ENCODE results near the gene IL16. TPM values are rescaled to one million over a fixed set of nuclear protein-coding genes. Genes with fewer than 3 reads are reported as not detected.

Gene IL16
- total and polyA plus RNA-seq, 2 donors (not counting 1 experiment from before 2014, with no cell fraction given) = 181 to 287 TPM

DNA sequence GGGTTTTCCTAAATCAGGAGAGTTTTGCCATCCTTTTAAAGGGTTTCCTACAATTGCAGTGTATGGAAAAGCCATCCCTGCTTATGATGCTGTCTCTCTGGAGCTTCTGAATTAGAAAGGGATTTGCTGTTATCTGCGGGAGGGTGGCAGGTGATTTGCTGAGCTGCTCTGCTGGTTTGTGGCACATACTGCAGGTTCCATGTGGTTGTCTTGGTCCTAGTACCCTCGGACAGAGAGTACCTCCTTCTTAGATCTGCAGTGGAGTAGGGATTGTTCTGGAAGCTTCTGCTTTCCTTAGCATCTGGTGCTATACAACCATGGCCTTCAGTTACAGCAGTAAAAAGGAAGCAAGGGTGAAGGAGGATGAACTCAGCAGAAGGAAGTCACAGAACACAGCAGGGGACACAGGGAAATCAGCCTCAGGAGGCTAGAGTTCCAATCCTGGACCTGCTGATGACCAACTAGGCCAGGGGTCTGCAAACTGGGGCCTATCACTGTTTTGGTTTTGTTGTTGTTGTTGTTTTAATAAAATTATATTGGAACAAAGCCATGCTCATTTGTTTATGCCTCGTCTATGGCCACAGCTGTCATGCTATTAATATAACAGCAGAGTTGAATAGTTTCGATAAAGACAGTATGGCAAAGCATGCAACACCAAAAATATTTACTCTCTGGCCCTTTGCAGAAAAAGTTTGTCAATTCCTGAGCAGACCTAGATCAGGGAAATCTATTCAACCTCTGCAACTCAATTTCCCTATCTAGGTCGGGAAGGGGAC is 87.8 kb downstream of the IL16 start:
- H3K36me3 ChIP-seq (replicated peaks in 1 of 2; ENCODE audit: control extremely low read depth in 1 of 2, control insufficient read depth in 1 of 2, extremely low read depth in 1 of 2, insufficient read depth in 2 of 2, low read length in 1 of 2) = no peaks in the 10 kb centered on the region
- Mint-ChIP-seq H3K27ac (peak overlapping the region; percentile 96), H3K4me1 (peaks cover 55% of the 10 kb centered on the region), H3K4me3 (peak overlapping the region; percentile 65), H3K9me3 (ENCODE audit: insufficient read depth) (no peaks in the 10 kb centered on the region), H3K27me3 (no peaks in the 10 kb centered on the region)
- peak overlapping the region; percentile 47 for H2AFZ ChIP-seq (ENCODE audit: insufficient read depth, low read depth, low read length, poor library complexity, severe bottlenecking)
- ChIA-PET CTCF (interaction anchor here (1.4 to 8.3 kb wide), 6 partner anchors 9 to 115 kb away, joined by 3 to 86 read pairs (median 28); no protein-coding TSS in a partner anchor), POLR2A (interaction anchor here (1.2 to 1.3 kb wide), 2 partner anchors 10 to 39 kb away, joined by 3 to 8 read pairs; partner anchors contain the start of gene STARD5)
- H3K9me3 ChIP-seq (ENCODE audit: control extremely low read depth in 1 of 3, control insufficient read depth in 2 of 3, insufficient read depth in 1 of 3, low read length in 2 of 3) = no peaks in the 10 kb centered on the region
- peak overlapping the region; percentile 92 to 98 for H3K27ac ChIP-seq (ENCODE audit: low read length in 2 of 2)
- no peaks in the 10 kb centered on the region for H3K27me3 ChIP-seq (replicated peaks in 1 of 4; ENCODE audit: control extremely low read depth in 1 of 4, control insufficient read depth in 3 of 4, insufficient read depth in 4 of 4, low read length in 3 of 4)
- TF ChIP-seq EZH2 (IDR thresholded peaks at IDR 0.05; ENCODE audit: borderline replicate concordance, insufficient read depth, low read depth, low read length, poor library complexity, severe bottlenecking) = no peak
- TF ChIP-seq, protein P1, sequence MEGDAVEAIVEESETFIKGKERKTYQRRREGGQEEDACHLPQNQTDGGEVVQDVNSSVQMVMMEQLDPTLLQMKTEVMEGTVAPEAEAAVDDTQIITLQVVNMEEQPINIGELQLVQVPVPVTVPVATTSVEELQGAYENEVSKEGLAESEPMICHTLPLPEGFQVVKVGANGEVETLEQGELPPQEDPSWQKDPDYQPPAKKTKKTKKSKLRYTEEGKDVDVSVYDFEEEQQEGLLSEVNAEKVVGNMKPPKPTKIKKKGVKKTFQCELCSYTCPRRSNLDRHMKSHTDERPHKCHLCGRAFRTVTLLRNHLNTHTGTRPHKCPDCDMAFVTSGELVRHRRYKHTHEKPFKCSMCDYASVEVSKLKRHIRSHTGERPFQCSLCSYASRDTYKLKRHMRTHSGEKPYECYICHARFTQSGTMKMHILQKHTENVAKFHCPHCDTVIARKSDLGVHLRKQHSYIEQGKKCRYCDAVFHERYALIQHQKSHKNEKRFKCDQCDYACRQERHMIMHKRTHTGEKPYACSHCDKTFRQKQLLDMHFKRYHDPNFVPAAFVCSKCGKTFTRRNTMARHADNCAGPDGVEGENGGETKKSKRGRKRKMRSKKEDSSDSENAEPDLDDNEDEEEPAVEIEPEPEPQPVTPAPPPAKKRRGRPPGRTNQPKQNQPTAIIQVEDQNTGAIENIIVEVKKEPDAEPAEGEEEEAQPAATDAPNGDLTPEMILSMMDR (IDR thresholded peaks at IDR 0.05) = no peak
- H3K79me2 ChIP-seq (ENCODE audit: control insufficient read depth, insufficient read depth, low read length) = peaks cover 52% of the 10 kb centered on the region
- H3K4me1 ChIP-seq (ENCODE audit: control insufficient read depth in 2 of 2, insufficient read depth in 2 of 2, low read length in 2 of 2) = peaks cover 54 to 61% of the 10 kb centered on the region in 2 donors
- intact Hi-C loops (cut with micrococcal nuclease) = loop anchor here (1.0 kb wide), 1 partner anchor 8 kb away; no protein-coding TSS in a partner anchor
- DNase-seq = no peak
- WGBS (ENCODE audit: insufficient coverage) = 59% methylated on average over 3 of the region's 5 CpGs
- H4K20me1 ChIP-seq (ENCODE audit: control insufficient read depth, insufficient read depth, low read length, poor library complexity, severe bottlenecking) = no peaks in the 10 kb centered on the region
- H3K4me2 ChIP-seq (replicated peaks; ENCODE audit: low read depth, low read length, poor library complexity, severe bottlenecking) = peak overlapping the region; percentile 72
- ATAC-seq (ENCODE audit: low read depth) = peak; percentile 8
- peak overlapping the region in 2 of 5 experiments; percentile 10 to 28 for H3K4me3 ChIP-seq (ENCODE audit: control extremely low read depth in 1 of 5, extremely low read depth in 1 of 5, insufficient read depth in 1 of 5, low read depth in 2 of 5, low read length in 4 of 5)
- peak overlapping the region; percentile 8 for H3K9ac ChIP-seq (ENCODE audit: low read length)

DNA sequence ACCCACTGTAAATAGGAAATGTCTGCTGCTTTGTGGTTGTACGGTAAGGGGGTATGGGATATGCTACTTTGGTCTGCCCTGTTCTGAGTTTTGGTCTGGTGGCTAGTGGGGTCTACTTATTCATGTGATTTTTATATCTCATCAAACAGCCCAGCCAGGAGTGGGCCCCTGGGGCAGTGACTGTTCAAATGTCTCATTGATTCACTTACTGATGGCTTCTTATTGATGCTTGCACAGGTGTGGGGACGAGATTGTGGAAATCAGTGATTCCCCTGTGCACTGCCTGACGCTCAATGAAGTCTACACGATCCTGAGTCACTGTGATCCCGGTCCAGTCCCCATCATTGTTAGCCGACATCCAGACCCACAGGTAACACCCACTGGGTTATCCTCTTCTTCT is 88.8 kb downstream of the IL16 start:
- H3K27me3 ChIP-seq (replicated peaks in 1 of 4; ENCODE audit: control extremely low read depth in 1 of 4, control insufficient read depth in 3 of 4, insufficient read depth in 4 of 4, low read length in 3 of 4) = no peaks in the 10 kb centered on the region
- intact Hi-C loops (cut with micrococcal nuclease) = no loop called here
- Mint-ChIP-seq H3K4me3 (peak overlapping the region; percentile 65), H3K27ac (peak overlapping the region; percentile 96), H3K9me3 (ENCODE audit: insufficient read depth) (no peaks in the 10 kb centered on the region), H3K4me1 (peaks cover 63% of the 10 kb centered on the region), H3K27me3 (no peaks in the 10 kb centered on the region)
- WGBS (ENCODE audit: insufficient coverage) = 73% methylated on average over 4 of the region's 6 CpGs
- H3K4me2 ChIP-seq (replicated peaks; ENCODE audit: low read depth, low read length, poor library complexity, severe bottlenecking) = peak overlapping the region; percentile 72
- H3K36me3 ChIP-seq (replicated peaks in 1 of 2; ENCODE audit: control extremely low read depth in 1 of 2, control insufficient read depth in 1 of 2, extremely low read depth in 1 of 2, insufficient read depth in 2 of 2, low read length in 1 of 2) = no peaks in the 10 kb centered on the region
- peak overlapping the region; percentile 92 to 98 for H3K27ac ChIP-seq (ENCODE audit: low read length in 2 of 2)
- peaks cover 56 to 69% of the 10 kb centered on the region in 2 donors for H3K4me1 ChIP-seq (ENCODE audit: control insufficient read depth in 2 of 2, insufficient read depth in 2 of 2, low read length in 2 of 2)
- ChIA-PET POLR2A (interaction anchor here (1.3 to 2.3 kb wide), 3 partner anchors 9 to 26 kb away, joined by 6 to 8 read pairs (median 8); no protein-coding TSS in a partner anchor), CTCF (interaction anchor here (0.9 to 3.1 kb wide), 5 partner anchors 10 to 39 kb away, joined by 3 to 40 read pairs (median 4); partner anchors contain the start of gene STARD5)
- H4K20me1 ChIP-seq (ENCODE audit: control insufficient read depth, insufficient read depth, low read length, poor library complexity, severe bottlenecking) = no peaks in the 10 kb centered on the region
- TF ChIP-seq, protein P1 (IDR thresholded peaks at IDR 0.05) = no peak
- no peak for TF ChIP-seq EZH2 (IDR thresholded peaks at IDR 0.05; ENCODE audit: borderline replicate concordance, insufficient read depth, low read depth, low read length, poor library complexity, severe bottlenecking)
- no peak for DNase-seq
- H3K9ac ChIP-seq (ENCODE audit: low read length) = peak overlapping the region; percentile 42
- no peaks in the 10 kb centered on the region for H3K9me3 ChIP-seq (ENCODE audit: control extremely low read depth in 1 of 3, control insufficient read depth in 2 of 3, insufficient read depth in 1 of 3, low read length in 2 of 3)
- H2AFZ ChIP-seq (ENCODE audit: insufficient read depth, low read depth, low read length, poor library complexity, severe bottlenecking) = peak overlapping the region; percentile 1
- ATAC-seq (ENCODE audit: low read depth) = no peak
- peaks cover 62% of the 10 kb centered on the region for H3K79me2 ChIP-seq (ENCODE audit: control insufficient read depth, insufficient read depth, low read length)
- H3K4me3 ChIP-seq (ENCODE audit: control extremely low read depth in 1 of 5, extremely low read depth in 1 of 5, insufficient read depth in 1 of 5, low read depth in 2 of 5, low read length in 4 of 5) = peak overlapping the region in 1 of 5 experiments; percentile 28
